Epithelial cell of esophagus (primary cell): ENCODE measurements around the gene FAM240A.
"Not testable (repeated sequence)": the region's sequence is repeated elsewhere in the genome, so short reads cannot be mapped to it uniquely, and the experiment has no call there.

Source experiments
- DNase-seq: peaks from one replicate; pipeline ENCODE4 v3.0.0; 2010; ENCODE audit warnings: low read depth
- H3K4me3 ChIP-seq: 2 replicates; pipeline ENCODE4 v1.5.1; 2011; ENCODE audit warnings: mild to moderate bottlenecking, low read length, control low read depth
- TF ChIP-seq, protein P1 (sequence below): IDR thresholded peaks from 2 replicates; pipeline ENCODE4 v1.5.1; 2011; ENCODE audit warnings: low read depth, mild to moderate bottlenecking, low read length, control low read depth, inconsistent platforms; ENCODE audit not compliant: insufficient read depth; ENCODE audit errors: missing control alignments

FAM240A gene

DNA sequence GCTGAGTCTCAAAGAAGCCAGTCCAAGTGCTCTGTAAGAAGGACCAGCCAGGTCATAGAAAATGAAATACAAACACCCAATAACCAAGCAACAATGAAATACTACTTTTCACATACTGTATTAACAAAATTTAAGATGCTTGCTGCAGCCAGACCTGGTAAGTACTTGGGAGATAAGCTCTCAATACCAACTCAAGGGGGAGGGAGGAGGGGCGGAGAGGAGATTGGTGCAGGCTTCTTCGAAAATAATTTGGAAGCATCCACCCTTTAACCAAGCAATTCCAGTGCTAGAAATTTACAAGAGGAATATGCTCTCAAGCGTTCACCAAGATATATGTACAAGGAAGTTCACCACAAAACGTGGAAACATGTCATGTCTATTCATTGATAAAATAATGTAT, 38.6 kb upstream of the FAM240A start:
- no peak overlapping the region for H3K4me3 ChIP-seq
- TF ChIP-seq, protein P1, sequence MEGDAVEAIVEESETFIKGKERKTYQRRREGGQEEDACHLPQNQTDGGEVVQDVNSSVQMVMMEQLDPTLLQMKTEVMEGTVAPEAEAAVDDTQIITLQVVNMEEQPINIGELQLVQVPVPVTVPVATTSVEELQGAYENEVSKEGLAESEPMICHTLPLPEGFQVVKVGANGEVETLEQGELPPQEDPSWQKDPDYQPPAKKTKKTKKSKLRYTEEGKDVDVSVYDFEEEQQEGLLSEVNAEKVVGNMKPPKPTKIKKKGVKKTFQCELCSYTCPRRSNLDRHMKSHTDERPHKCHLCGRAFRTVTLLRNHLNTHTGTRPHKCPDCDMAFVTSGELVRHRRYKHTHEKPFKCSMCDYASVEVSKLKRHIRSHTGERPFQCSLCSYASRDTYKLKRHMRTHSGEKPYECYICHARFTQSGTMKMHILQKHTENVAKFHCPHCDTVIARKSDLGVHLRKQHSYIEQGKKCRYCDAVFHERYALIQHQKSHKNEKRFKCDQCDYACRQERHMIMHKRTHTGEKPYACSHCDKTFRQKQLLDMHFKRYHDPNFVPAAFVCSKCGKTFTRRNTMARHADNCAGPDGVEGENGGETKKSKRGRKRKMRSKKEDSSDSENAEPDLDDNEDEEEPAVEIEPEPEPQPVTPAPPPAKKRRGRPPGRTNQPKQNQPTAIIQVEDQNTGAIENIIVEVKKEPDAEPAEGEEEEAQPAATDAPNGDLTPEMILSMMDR, result no peak
- DNase-seq, result no peak

DNA sequence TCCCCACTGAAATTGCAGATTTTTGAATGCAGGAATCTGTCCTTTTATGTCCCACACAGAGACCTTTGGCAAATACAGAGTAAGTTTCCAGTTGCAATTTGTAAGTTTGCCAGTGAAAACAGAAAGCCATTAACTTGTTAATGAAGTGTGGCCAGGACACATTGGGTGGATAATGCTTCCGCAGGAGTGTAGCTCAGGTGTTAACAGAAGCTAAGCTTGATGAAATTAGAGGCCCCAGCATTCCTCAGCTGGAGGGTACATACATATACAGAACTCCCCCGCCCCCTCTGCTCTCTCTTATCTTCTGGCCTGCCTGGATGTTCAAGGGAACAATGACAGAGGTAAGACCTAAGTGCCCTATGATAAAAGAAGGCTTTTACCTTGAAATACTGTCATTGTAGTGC, 38.1 kb upstream of the FAM240A start:
- no peak for DNase-seq
- TF ChIP-seq, protein P1, result no peak
- no peak overlapping the region for H3K4me3 ChIP-seq

DNA sequence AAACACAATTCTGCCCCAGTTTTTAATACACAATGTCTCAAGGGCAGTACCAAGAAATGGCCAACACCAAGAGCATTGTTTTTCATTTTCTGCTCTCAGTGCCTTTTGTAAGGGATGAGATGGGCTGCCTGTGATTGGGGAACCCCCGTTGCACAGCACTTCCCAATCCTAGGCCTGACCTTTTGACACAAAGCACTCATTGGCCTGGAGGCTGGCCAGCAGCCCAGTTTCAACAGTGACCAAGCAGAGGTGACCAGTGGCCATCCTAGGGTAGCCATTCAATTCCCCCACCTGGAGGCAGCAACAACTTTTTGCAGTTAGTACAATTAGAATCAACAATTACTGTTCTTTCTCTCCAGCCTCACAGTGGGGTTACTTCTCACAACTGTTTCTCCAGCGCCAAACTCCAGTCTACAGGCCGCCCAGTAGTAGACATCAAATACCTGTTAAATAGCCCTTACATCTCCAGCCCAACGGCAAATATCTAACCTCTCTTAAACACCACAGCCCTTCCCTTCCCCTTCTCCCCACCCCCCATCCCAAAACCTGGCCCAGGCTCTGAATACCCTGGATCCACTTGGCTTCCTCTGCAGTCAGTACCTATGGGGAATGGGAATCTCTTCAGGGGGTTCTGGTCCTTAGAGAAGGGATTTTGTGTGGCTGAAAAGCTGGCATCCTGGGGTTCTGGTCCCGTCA, 37.3 kb upstream of the FAM240A start:
- TF ChIP-seq, protein P1, result no peak
- no peak overlapping the region for H3K4me3 ChIP-seq
- DNase-seq, result no peak

DNA sequence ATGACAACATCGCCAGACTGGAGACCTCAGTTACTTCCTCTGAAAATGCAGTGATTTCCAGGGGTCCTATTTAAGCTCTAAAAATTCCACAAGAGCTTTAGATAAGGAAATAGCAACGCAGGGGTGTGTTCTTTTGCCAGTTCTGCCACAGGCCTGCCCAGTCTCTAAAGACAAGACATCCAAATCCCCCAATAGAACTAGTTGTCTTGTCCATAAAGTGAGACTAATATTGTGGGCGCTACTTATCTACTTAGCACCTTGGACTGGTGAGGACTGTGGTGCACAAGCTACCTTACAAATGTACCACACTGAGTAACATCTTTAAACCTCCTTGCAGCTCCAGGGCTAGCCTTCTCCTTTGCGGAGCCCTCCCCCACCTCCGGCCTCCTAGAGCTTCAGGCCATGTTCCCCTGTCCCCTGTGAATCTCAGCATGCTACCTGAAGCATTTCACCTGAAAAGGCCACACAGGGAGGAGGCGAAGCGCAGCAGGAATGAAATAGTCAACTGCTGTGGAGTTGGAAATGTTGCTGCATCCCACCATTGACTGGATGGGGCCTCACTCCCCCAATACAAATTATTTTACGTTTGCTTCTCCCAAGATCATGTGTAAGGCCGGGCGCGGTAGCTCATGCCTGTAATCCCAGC, 36.6 kb upstream of the FAM240A start:
- H3K4me3 ChIP-seq, result no peak overlapping the region
- DNase-seq, result no peak
- TF ChIP-seq, protein P1, result no peak

DNA sequence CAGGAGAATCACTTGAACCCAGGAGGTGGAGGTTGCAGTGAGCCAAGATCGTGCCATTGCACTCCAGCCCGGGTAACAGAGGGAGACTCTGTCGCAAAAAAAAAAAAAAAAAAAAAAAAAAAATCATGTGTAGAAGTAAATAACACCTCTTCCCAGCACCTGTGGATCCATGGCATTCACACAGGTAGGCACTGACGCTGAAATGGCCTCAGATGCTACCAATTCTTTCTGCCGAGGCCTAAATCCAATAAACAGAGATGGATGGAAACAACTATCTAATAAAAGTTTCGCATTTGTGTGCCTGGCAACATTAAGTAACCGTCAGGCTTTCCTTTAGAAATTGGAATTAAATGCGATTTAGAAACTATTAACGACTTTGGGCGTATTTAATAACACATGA, 35.9 kb upstream of the FAM240A start:
- DNase-seq, result no peak
- H3K4me3 ChIP-seq, result no peak overlapping the region
- TF ChIP-seq, protein P1, result no peak

DNA sequence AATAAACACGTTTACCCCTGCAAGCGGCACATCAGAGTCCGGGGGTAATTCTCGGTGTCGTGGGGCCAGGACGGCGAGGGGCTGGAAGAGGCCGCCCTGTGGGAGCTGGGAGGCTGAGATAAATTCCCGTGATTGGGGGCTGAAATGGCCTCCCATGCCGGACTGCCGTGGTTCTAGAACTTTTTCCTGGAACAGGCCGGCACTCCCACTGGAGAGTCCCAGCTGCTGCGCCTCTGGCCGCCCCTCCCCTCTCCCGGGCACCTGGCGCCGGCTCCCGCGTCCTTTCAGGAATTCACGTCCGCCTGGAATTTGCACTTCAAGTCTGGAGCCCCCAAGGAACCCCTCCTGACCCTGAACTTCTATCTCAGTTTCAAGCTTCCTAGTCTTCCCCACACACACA, 35.4 kb upstream of the FAM240A start:
- H3K4me3 ChIP-seq, result no peak overlapping the region
- TF ChIP-seq, protein P1, result no peak
- no peak for DNase-seq

DNA sequence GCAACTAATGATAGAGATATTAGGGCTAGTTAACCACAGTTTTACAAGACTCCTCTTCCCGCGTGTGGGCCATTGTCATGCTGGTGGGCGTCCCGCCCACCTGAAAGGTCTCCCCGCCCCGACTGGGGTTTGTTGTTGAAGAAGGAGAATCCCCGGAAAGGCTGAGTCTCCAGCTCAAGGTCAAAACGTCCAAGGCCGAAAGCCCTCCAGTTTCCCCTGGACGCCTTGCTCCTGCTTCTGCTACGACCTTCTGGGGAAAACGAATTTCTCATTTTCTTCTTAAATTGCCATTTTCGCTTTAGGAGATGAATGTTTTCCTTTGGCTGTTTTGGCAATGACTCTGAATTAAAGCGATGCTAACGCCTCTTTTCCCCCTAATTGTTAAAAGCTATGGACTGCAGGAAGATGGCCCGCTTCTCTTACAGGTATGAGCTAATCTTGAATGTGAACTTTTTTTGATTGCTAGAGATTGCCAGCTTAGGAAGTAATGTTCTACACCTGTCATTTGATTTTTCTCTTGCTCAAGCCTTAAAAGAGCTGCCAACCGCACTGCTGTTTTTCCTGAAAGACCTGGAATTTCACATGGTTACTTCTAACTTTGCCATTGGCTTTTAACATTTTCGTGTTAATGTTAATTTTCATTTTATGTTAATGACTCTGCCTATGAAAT, 34.6 kb upstream of the FAM240A start:
- not testable (repeated sequence) for DNase-seq, H3K4me3 ChIP-seq
